ENCODE data around the gene PRCC.
A peak's percentile ranks its signal among the peaks of the same experiment; 100 is the strongest.

PRCC gene

GRCh38 chr1:156767879-156768604, 707 bp downstream of the PRCC start:
- Histone ChIP-seq H3K9ac (ENCODE audit: low read length) (peak overlapping the region; percentile 100), H3K4me1 (ENCODE audit: control insufficient read depth, insufficient read depth, low read length) (peaks cover 32% of the 10 kb centered on the region), H3K4me3 (ENCODE audit: low read length) (peak overlapping the region; percentile 98), H3K27me3 (replicated peaks; ENCODE audit: control insufficient read depth, insufficient read depth, low read length) (no peaks in the 10 kb centered on the region), H3K36me3 (ENCODE audit: control insufficient read depth, insufficient read depth, low read length, severe bottlenecking) (peaks cover 14% of the 10 kb centered on the region), H3K9me3 (ENCODE audit: control insufficient read depth, low read length) (no peaks in the 10 kb centered on the region)
- peak; percentile 67 for DNase-seq (ENCODE audit: low read depth)

- Histone ChIP-seq H3K9ac (ENCODE audit: low read length) (peak overlapping the region; percentile 100), H3K4me1 (ENCODE audit: control insufficient read depth, insufficient read depth, low read length) (peaks cover 39% of the 10 kb centered on the region), H3K36me3 (ENCODE audit: control insufficient read depth, insufficient read depth, low read length, severe bottlenecking) (peaks cover 18% of the 10 kb centered on the region), H3K9me3 (ENCODE audit: control insufficient read depth, low read length) (no peaks in the 10 kb centered on the region), H3K27me3 (replicated peaks; ENCODE audit: control insufficient read depth, insufficient read depth, low read length) (no peaks in the 10 kb centered on the region), H3K4me3 (ENCODE audit: low read length) (peak overlapping the region; percentile 98)
- no peak for DNase-seq (ENCODE audit: low read depth)
Observed at GRCh38 chr1:156768610-156769295, 1.4 kb downstream of the PRCC start.

DNA sequence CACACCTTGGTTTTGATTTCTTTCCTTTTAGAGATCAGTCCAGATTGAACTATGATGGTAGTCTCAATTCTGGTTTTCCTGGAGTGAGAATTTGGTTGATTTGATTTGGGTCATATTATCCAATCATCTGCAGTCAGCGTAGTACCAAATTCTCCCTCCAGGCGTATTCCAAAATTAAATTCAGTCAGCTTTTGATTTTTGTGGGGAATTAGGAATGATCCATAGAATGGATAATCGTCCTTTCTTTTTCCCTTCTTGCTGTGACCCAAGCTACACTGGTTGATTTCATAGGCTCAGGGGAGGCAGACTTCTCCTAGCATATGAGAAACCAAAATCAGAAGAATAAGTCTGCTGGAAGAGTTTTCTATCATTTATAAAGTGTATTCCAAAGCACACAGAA, 4.9 kb downstream of the PRCC start:
- H3K36me3 ChIP-seq (ENCODE audit: control insufficient read depth, insufficient read depth, low read length, severe bottlenecking), result peaks cover 19% of the 10 kb centered on the region
- H3K4me3 ChIP-seq (ENCODE audit: low read length), result no peak overlapping the region
- DNase-seq (ENCODE audit: low read depth), result no peak
- no peaks in the 10 kb centered on the region for H3K27me3 ChIP-seq (replicated peaks; ENCODE audit: control insufficient read depth, insufficient read depth, low read length)
- no peaks in the 10 kb centered on the region for H3K9me3 ChIP-seq (ENCODE audit: control insufficient read depth, low read length)
- no peak overlapping the region for H3K9ac ChIP-seq (ENCODE audit: low read length)
- peaks cover 37% of the 10 kb centered on the region for H3K4me1 ChIP-seq (ENCODE audit: control insufficient read depth, insufficient read depth, low read length)

DNA sequence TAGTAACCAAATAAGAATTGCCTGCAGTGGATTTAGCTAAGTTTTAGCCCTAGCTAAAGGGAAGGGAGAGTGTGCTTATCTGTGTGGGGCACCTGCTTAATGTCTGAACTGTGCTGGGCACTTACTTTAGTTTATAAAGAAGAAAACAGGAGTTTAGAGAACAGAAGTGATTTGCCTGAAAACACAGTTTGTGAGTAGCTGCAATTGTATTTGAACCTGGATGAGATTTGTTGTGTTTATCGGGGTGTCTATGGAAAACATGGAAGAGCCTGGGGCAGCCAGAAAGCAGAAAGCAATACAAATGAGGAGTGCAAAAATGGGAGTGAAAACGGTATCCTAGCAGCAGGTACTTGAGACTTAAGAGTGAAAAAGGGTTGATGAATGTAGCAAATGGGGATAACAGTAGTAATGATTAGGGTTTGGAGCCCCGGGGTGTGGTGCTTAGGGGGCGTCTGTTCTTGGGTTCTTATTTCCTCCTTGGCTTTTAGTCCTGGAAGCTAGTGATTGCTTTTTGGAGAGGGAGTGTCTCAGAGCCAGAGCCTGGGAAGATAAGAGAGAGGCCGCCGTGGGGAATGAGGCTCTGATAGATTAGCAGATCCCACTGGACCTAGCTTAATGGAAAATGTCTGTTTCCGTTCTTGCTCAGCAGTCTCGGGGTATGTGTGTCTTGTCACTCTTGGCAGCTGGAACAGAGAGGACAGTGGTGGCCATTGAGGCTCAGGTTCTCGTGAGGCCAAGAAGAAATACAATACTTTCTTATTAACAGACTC, 5.6 kb downstream of the PRCC start:
- Histone ChIP-seq H3K4me1 (ENCODE audit: control insufficient read depth, insufficient read depth, low read length) (peaks cover 37% of the 10 kb centered on the region), H3K36me3 (ENCODE audit: control insufficient read depth, insufficient read depth, low read length, severe bottlenecking) (peaks cover 19% of the 10 kb centered on the region), H3K9me3 (ENCODE audit: control insufficient read depth, low read length) (no peaks in the 10 kb centered on the region), H3K27me3 (replicated peaks; ENCODE audit: control insufficient read depth, insufficient read depth, low read length) (no peaks in the 10 kb centered on the region), H3K4me3 (ENCODE audit: low read length) (peak overlapping the region; percentile 35), H3K9ac (ENCODE audit: low read length) (peak overlapping the region; percentile 23)
- no peak for DNase-seq (ENCODE audit: low read depth)

DNA sequence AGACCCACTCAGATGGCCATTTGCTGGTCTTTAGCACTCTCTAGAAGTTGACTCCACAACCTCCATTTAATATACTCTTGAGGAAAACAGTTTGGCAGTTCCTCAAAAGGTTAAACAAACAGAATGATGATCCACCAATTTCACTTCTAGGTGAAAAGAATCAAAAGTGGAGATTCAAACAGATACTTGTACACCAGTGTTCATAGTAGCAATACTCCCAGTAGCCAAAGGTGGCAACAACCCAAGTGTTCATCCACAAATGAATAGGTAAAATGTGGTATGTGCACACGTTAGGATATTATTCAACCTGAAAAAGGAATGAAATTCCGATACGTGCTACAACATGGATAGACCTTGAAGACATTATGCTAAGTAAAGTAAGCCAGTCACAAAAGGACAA, 6.3 kb downstream of the PRCC start:
- H3K27me3 ChIP-seq (replicated peaks; ENCODE audit: control insufficient read depth, insufficient read depth, low read length), result no peaks in the 10 kb centered on the region
- H3K36me3 ChIP-seq (ENCODE audit: control insufficient read depth, insufficient read depth, low read length, severe bottlenecking), result peaks cover 19% of the 10 kb centered on the region
- DNase-seq (ENCODE audit: low read depth), result no peak
- peaks cover 33% of the 10 kb centered on the region for H3K4me1 ChIP-seq (ENCODE audit: control insufficient read depth, insufficient read depth, low read length)
- H3K4me3 ChIP-seq (ENCODE audit: low read length), result peak overlapping the region; percentile 35
- H3K9ac ChIP-seq (ENCODE audit: low read length), result no peak overlapping the region
- no peaks in the 10 kb centered on the region for H3K9me3 ChIP-seq (ENCODE audit: control insufficient read depth, low read length)

- Histone ChIP-seq H3K9ac (ENCODE audit: low read length) (no peak overlapping the region), H3K4me3 (ENCODE audit: low read length) (no peak overlapping the region), H3K9me3 (ENCODE audit: control insufficient read depth, low read length) (no peaks in the 10 kb centered on the region), H3K36me3 (ENCODE audit: control insufficient read depth, insufficient read depth, low read length, severe bottlenecking) (peaks cover 11% of the 10 kb centered on the region), H3K4me1 (ENCODE audit: control insufficient read depth, insufficient read depth, low read length) (peaks cover 21% of the 10 kb centered on the region), H3K27me3 (replicated peaks; ENCODE audit: control insufficient read depth, insufficient read depth, low read length) (no peaks in the 10 kb centered on the region)
- DNase-seq (ENCODE audit: low read depth), result no peak
Observed at GRCh38 chr1:156775799-156776198, 8.5 kb downstream of the PRCC start.

GRCh38 chr1:156776942-156777341, 9.6 kb downstream of the PRCC start:
- Histone ChIP-seq H3K4me1 (ENCODE audit: control insufficient read depth, insufficient read depth, low read length) (peaks cover 32% of the 10 kb centered on the region), H3K9ac (ENCODE audit: low read length) (no peak overlapping the region), H3K36me3 (ENCODE audit: control insufficient read depth, insufficient read depth, low read length, severe bottlenecking) (peaks cover 5% of the 10 kb centered on the region), H3K9me3 (ENCODE audit: control insufficient read depth, low read length) (no peaks in the 10 kb centered on the region), H3K4me3 (ENCODE audit: low read length) (no peak overlapping the region), H3K27me3 (replicated peaks; ENCODE audit: control insufficient read depth, insufficient read depth, low read length) (no peaks in the 10 kb centered on the region)
- DNase-seq (ENCODE audit: low read depth), result no peak

GRCh38 chr1:156777573-156777972, 10.2 kb downstream of the PRCC start:
- no peak overlapping the region for H3K9ac ChIP-seq (ENCODE audit: low read length)
- no peak for DNase-seq (ENCODE audit: low read depth)
- H3K27me3 ChIP-seq (replicated peaks; ENCODE audit: control insufficient read depth, insufficient read depth, low read length), result no peaks in the 10 kb centered on the region
- H3K4me1 ChIP-seq (ENCODE audit: control insufficient read depth, insufficient read depth, low read length), result peaks cover 39% of the 10 kb centered on the region
- H3K36me3 ChIP-seq (ENCODE audit: control insufficient read depth, insufficient read depth, low read length, severe bottlenecking), result peaks cover 9% of the 10 kb centered on the region
- H3K9me3 ChIP-seq (ENCODE audit: control insufficient read depth, low read length), result no peaks in the 10 kb centered on the region
- no peak overlapping the region for H3K4me3 ChIP-seq (ENCODE audit: low read length)

GRCh38 chr1:156781585-156782186, 14.4 kb downstream of the PRCC start:
- no peaks in the 10 kb centered on the region for H3K9me3 ChIP-seq (ENCODE audit: control insufficient read depth, low read length)
- peaks cover 37% of the 10 kb centered on the region for H3K36me3 ChIP-seq (ENCODE audit: control insufficient read depth, insufficient read depth, low read length, severe bottlenecking)
- peaks cover 20% of the 10 kb centered on the region for H3K4me1 ChIP-seq (ENCODE audit: control insufficient read depth, insufficient read depth, low read length)
- peak overlapping the region; percentile 9 for H3K4me3 ChIP-seq (ENCODE audit: low read length)
- DNase-seq (ENCODE audit: low read depth), result peak; percentile 85
- H3K9ac ChIP-seq (ENCODE audit: low read length), result peak overlapping the region; percentile 10
- H3K27me3 ChIP-seq (replicated peaks; ENCODE audit: control insufficient read depth, insufficient read depth, low read length), result no peaks in the 10 kb centered on the region

DNA sequence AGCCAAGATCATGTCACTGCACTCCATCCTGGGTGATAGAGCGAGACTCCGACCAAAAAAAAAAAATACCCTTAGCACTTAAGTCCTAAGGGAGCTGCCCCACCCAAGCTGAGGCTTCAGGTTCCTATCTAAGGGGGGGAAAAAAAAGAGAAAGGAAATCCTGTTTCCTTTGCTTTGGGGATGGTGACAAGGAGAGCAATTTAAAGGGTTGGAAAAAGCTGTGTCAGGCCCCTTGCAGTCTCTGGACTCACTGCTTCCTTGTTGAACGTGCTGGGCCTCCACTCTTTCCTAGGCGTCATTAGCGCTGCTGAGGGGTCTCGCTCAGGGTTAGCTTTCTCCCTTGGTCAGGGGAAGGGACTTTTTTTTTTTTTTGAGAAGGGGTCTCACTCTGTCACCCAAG, 18.1 kb downstream of the PRCC start:
- H3K9me3 ChIP-seq (ENCODE audit: control insufficient read depth, low read length), result no peaks in the 10 kb centered on the region
- H3K4me3 ChIP-seq (ENCODE audit: low read length), result no peak overlapping the region
- H3K9ac ChIP-seq (ENCODE audit: low read length), result no peak overlapping the region
- H3K4me1 ChIP-seq (ENCODE audit: control insufficient read depth, insufficient read depth, low read length), result peaks cover 19% of the 10 kb centered on the region
- DNase-seq (ENCODE audit: low read depth), result no peak
- H3K36me3 ChIP-seq (ENCODE audit: control insufficient read depth, insufficient read depth, low read length, severe bottlenecking), result peaks cover 60% of the 10 kb centered on the region
- no peaks in the 10 kb centered on the region for H3K27me3 ChIP-seq (replicated peaks; ENCODE audit: control insufficient read depth, insufficient read depth, low read length)

DNA sequence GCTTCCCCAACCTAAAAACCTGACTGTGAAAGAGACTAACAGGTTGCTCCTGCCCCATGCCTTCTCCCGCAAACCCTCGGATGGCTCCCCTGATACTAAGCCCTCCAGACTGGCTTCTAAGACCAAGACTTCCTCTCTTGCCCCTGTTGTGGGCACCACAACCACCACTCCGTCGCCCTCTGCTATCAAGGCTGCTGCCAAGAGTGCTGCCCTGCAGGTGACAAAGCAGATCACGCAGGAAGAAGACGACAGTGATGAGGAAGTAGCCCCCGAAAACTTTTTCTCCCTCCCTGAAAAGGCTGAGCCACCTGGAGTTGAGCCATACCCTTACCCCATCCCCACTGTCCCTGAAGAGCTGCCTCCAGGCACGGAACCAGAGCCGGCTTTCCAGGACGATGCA, 19.3 kb downstream of the PRCC start:
- DNase-seq (ENCODE audit: low read depth), result no peak
- Histone ChIP-seq H3K36me3 (ENCODE audit: control insufficient read depth, insufficient read depth, low read length, severe bottlenecking) (peaks cover 71% of the 10 kb centered on the region), H3K27me3 (replicated peaks; ENCODE audit: control insufficient read depth, insufficient read depth, low read length) (no peaks in the 10 kb centered on the region), H3K9me3 (ENCODE audit: control insufficient read depth, low read length) (no peaks in the 10 kb centered on the region), H3K4me1 (ENCODE audit: control insufficient read depth, insufficient read depth, low read length) (peaks cover 10% of the 10 kb centered on the region), H3K9ac (ENCODE audit: low read length) (no peak overlapping the region), H3K4me3 (ENCODE audit: low read length) (no peak overlapping the region)

Measured in adipocyte (in vitro differentiated cells).